Psoas muscle (tissue), 8 donors: ENCODE data around the gene CHST11. TPM values are rescaled to one million over a fixed set of nuclear protein-coding genes. Genes with fewer than 3 reads are reported as not detected.

Experiments used
- ATAC-seq, 4 donors: fragments of 200-7000 bp; cut with Tn5 transposase; one replicate each; pipeline ENCODE4 v1.9.1; 2020; ENCODE audit warnings: moderate library complexity in 3 of 4, mild to moderate bottlenecking in 2 of 4
- DNase-seq, 2 donors: peaks; one replicate each; pipeline ENCODE4 v3.0.0-alpha.2; 2020
- H3K27ac ChIP-seq: fragments of 200-600 bp; one replicate; pipeline ENCODE4 v1.8.0; 2022
- H3K27me3 ChIP-seq, 3 donors: fragments of 200-600 bp in 1 of 3; one replicate each; pipeline versions ENCODE4 v1.6.1 to v1.8.0; 2013 to 2022; ENCODE audit warnings: low read length in 2 of 3, mild to moderate bottlenecking in 2 of 3, moderate library complexity in 1 of 3; ENCODE audit not compliant: insufficient read depth in 3 of 3
- H3K36me3 ChIP-seq, 2 donors: fragments of 200-600 bp in 1 of 2; one replicate each; pipeline versions ENCODE4 v1.6.1 to v1.8.0; 2013 to 2022; ENCODE audit warnings: low read depth in 1 of 2, mild to moderate bottlenecking in 1 of 2, moderate library complexity in 1 of 2; ENCODE audit not compliant: insufficient read depth in 1 of 2
- H3K4me1 ChIP-seq: fragments of 200-600 bp; one replicate; pipeline ENCODE4 v1.8.0; 2022
- H3K4me3 ChIP-seq: fragments of 200-600 bp; one replicate; pipeline ENCODE4 v1.8.0; 2022; ENCODE audit warnings: mild to moderate bottlenecking
- H3K9me3 ChIP-seq: fragments of 200-600 bp; one replicate; pipeline ENCODE4 v1.8.0; 2022
- CTCF ChIP-seq: fragments of 200-600 bp; IDR thresholded peaks from one replicate; pipeline ENCODE4 v1.8.0; 2022; ENCODE audit warnings: antibody characterized with exemption
- WGBS, 3 donors: extraction: QIAGEN DNeasy Blood & Tissue Kit; methylation state at CpG; one replicate each; pipeline versions ENCODE4 v1.1.6 to v1.1.7; 2013; 5-methylcytosine and 5-hydroxymethylcytosine counted together
- intact Hi-C, 2 donors: fragments of 100-400 bp; cut with DNase I; formaldehyde crosslinking; loops; one replicate each; pipeline versions ENCODE4 v1.11.0 to v1.14.2; 2022
- polyA plus RNA-seq, 3 donors: library from polyadenylated mRNA; stranded (reverse); fragments of 200-250 nt; gene quantifications; one replicate each; pipeline ENCODE4 v1.2.3, GENCODE V29; 2013
- total RNA-seq, 4 donors: library from RNA; stranded (reverse); fragmentation: NEBNext Ultra II Directional in 2 of 4; extraction: Animal tissue kit (Norgen Biotek cat#: 25700) in 2 of 4; gene quantifications; one replicate each; pipeline versions ENCODE4 v1.2.1 to v1.2.4, GENCODE V29; 2021 to 2023
- donor health status: healthy with polysubstance abuse.
- donor health status: DM: no; HTN: no; CAD: no; lungs with moderate emphysema.
- donor health status: Bipolar disorder and iron deficiency.
- donor health status: healthy.
- donor health status: DM: yes; HTN: yes; CAD: no.
- donor health status: DM: no; HTN: no; CAD: no.
- donor health status: DM: no; HTN: no; CAD: no.
- donor health status: DM: yes; HTN: yes; CAD: no.

CHST11 gene
- total and polyA plus RNA-seq, 7 donors = 0.52 to 1.6 (median 1.0) TPM

- intact Hi-C loops = no loop called here
- Histone ChIP-seq H3K27me3 (no peaks in the 10 kb centered on the region), H3K4me1 (no peaks in the 10 kb centered on the region), H3K9me3 (no peaks in the 10 kb centered on the region), H3K36me3 (no peaks in the 10 kb centered on the region), H3K27ac (no peak overlapping the region), H3K4me3 (no peak overlapping the region)
- ATAC-seq (peak in 1 of 4 donors; percentile 34), DNase-seq (no peak)
- 87 to 95% (median 92%) methylated on average over 3 of the region's 3 CpGs for WGBS, 3 donors
- no peak for TF ChIP-seq CTCF
Observed at GRCh38 chr12:104680070-104680469, 223.3 kb downstream of the CHST11 start.

- Histone ChIP-seq H3K27ac (no peak overlapping the region), H3K4me1 (no peaks in the 10 kb centered on the region)
- WGBS, 3 donors = 67 to 75% (median 74%) methylated on average over 5 of the region's 5 CpGs
Observed at GRCh38 chr12:104680491-104680890, 223.7 kb downstream of the CHST11 start.

GRCh38 chr12:104681012-104681690, 224.4 kb downstream of the CHST11 start:
- TF ChIP-seq CTCF = no peak
- no peaks in the 10 kb centered on the region for H3K27me3 ChIP-seq
- ATAC-seq = no peak
- intact Hi-C loops = no loop called here
- WGBS, 3 donors = 51 to 83% (median 66%) methylated on average over 3 of the region's 3 CpGs
- no peak overlapping the region for H3K27ac ChIP-seq
- no peaks in the 10 kb centered on the region for H3K36me3 ChIP-seq
- no peak for DNase-seq
- H3K9me3 ChIP-seq = no peaks in the 10 kb centered on the region
- H3K4me1 ChIP-seq = no peaks in the 10 kb centered on the region
- no peak overlapping the region for H3K4me3 ChIP-seq

More at GRCh38 chr12:104680491-104680890, 223.7 kb downstream of the CHST11 start:
- no peak for TF ChIP-seq CTCF
- intact Hi-C loops = no loop called here
- Histone ChIP-seq H3K36me3 (no peaks in the 10 kb centered on the region), H3K9me3 (no peaks in the 10 kb centered on the region), H3K4me3 (no peak overlapping the region), H3K27me3 (no peaks in the 10 kb centered on the region)
- DNase-seq = no peak
- ATAC-seq = no peak

GRCh38 chr12:104682790-104683279, 226.1 kb downstream of the CHST11 start:
- Histone ChIP-seq H3K27ac (no peak overlapping the region), H3K4me3 (no peak overlapping the region)

More at GRCh38 chr12:104682790-104683279, 226.1 kb downstream of the CHST11 start:
- WGBS, 3 donors = 53 to 73% (median 54%) methylated on average over 7 of the region's 7 CpGs
- intact Hi-C loops = no loop called here
- peak in 1 of 4 donors; percentile 54 for ATAC-seq
- H3K9me3 ChIP-seq = no peaks in the 10 kb centered on the region
- no peaks in the 10 kb centered on the region for H3K36me3 ChIP-seq
- no peaks in the 10 kb centered on the region for H3K27me3 ChIP-seq
- H3K4me1 ChIP-seq = no peaks in the 10 kb centered on the region
- no peak for TF ChIP-seq CTCF
- no peak for DNase-seq
